ENCODE measurements around the gene MXRA7. TPM values are rescaled to one million over a fixed set of nuclear protein-coding genes. Genes with fewer than 3 reads are reported as not detected.

MXRA7 gene
- total and polyA plus RNA-seq, 2 of the 4 experiments (the other 2 are of a cell fraction), result 168 to 231 TPM

GRCh38 chr17:76682296-76682695 lies 28.5 kb downstream of the MXRA7 start:
- Histone ChIP-seq H2AFZ (replicated peaks; ENCODE audit: low read length, poor library complexity) (no peak overlapping the region), H3K27ac (ENCODE audit: insufficient read depth, low read length) (no peak overlapping the region), H3K9me1 (ENCODE audit: insufficient read depth, low read length) (no peaks in the 10 kb centered on the region), H3K18ac (ENCODE audit: low read depth, low read length) (no peak overlapping the region), H2AK9ac (replicated peaks; ENCODE audit: low read depth, low read length, poor library complexity) (peak overlapping the region; percentile 58), H3K27me3 (ENCODE audit: control insufficient read depth, insufficient read depth, low read length) (no peaks in the 10 kb centered on the region), H3K4ac (ENCODE audit: low read depth, low read length) (no peak overlapping the region), H3K4me1 (ENCODE audit: control insufficient read depth, insufficient read depth, low read length) (peaks cover 10% of the 10 kb centered on the region), H4K8ac (ENCODE audit: low read depth in 2 of 2, low read length in 2 of 2) (no peak overlapping the region), H4K91ac (ENCODE audit: insufficient read depth, low read depth, low read length) (no peak overlapping the region), H2BK15ac (ENCODE audit: low read depth, low read length) (no peak overlapping the region), H3K9ac (ENCODE audit: low read depth, low read length) (0 out of 2 replicates have a peak overlapping the region, but pooled peaks have one; percentile 10), H2BK20ac (ENCODE audit: low read depth, low read length) (no peak overlapping the region), H3K56ac (ENCODE audit: extremely low read depth, insufficient read depth, low read length) (no peak overlapping the region), H3K4me2 (ENCODE audit: low read depth, low read length) (no peak overlapping the region), H3K9me3 (ENCODE audit: control insufficient read depth, insufficient read depth, low read length) (no peaks in the 10 kb centered on the region), H4K5ac (ENCODE audit: low read depth, low read length) (no peak overlapping the region), H2AK5ac (ENCODE audit: low read depth, low read length) (peak overlapping the region; percentile 52), H3K23ac (ENCODE audit: low read depth, low read length) (no peak overlapping the region), H4K20me1 (ENCODE audit: insufficient read depth, low read length) (peaks cover 27% of the 10 kb centered on the region), H3K36me3 (ENCODE audit: control insufficient read depth, insufficient read depth, low read length) (peaks cover 57% of the 10 kb centered on the region), H2BK120ac (ENCODE audit: low read depth, low read length) (no peak overlapping the region), H3K4me3 (ENCODE audit: insufficient read depth, low read depth, low read length) (no peak overlapping the region), H3K14ac (replicated peaks; ENCODE audit: low read depth, low read length) (no peak overlapping the region), H2BK5ac (ENCODE audit: low read depth, low read length, poor library complexity, severe bottlenecking) (no peak overlapping the region), H3K79me1 (ENCODE audit: low read depth in 1 of 2, low read length in 2 of 2) (peaks cover 3 to 60% of the 10 kb centered on the region in 2 experiments; a peak in 3 of 4 replicates)
- no peak for ATAC-seq (ENCODE audit: low read depth)
- ChIA-PET CTCF (interaction anchor here (1.3 to 1.8 kb wide), 3 partner anchors 10 to 160 kb away, joined by 4 to 6 read pairs (median 4); no protein-coding TSS in a partner anchor), POLR2A (ENCODE audit: unreplicated experiment) (no interaction called here)
- in situ Hi-C loops (cut with MboI; ENCODE audit: low sequenced_read_pairs), result no loop called here
- no peak for TF ChIP-seq RFX5 (IDR thresholded peaks at IDR 0.05; ENCODE audit: low read depth, low read length)
- TF ChIP-seq CEBPB (IDR thresholded peaks at IDR 0.05; ENCODE audit: low read depth, low read length), result no peak
- TF ChIP-seq CTCF (conservative IDR thresholded peaks at IDR 0.05; ENCODE audit: low read depth, low read length), result no peak
- TF ChIP-seq RCOR1 (IDR thresholded peaks at IDR 0.05; ENCODE audit: insufficient replicate concordance, low read length), result no peak
- no peak for TF ChIP-seq NFE2L2 (IDR thresholded peaks at IDR 0.05; ENCODE audit: low read depth, low read length)
- no peak for TF ChIP-seq MAFK (IDR thresholded peaks at IDR 0.05; ENCODE audit: low read depth, low read length)
- TF ChIP-seq ELK1 (IDR thresholded peaks at IDR 0.05; ENCODE audit: borderline replicate concordance, low read depth, low read length), result no peak
- TF ChIP-seq BHLHE40 (IDR thresholded peaks at IDR 0.05; ENCODE audit: low read depth, low read length), result no peak
- no peak for TF ChIP-seq MAZ (IDR thresholded peaks at IDR 0.05; ENCODE audit: borderline replicate concordance, low read depth, low read length)
- no peak for TF ChIP-seq MXI1 (IDR thresholded peaks at IDR 0.05; ENCODE audit: borderline replicate concordance, low read depth, low read length)
- no peak for DNase-seq
- intact Hi-C loops (cut with micrococcal nuclease), result loop anchor here (10.0 kb wide), 1 partner anchor 1923 kb away; no protein-coding TSS in a partner anchor
- BruUV-seq (replicated peaks), result no TSS peak
- dilution Hi-C loops (cut with HindIII; ENCODE audit: low sequenced_read_pairs, unreplicated experiment), result no loop called here
- WGBS, 2 experiments (ENCODE audit: extremely low coverage in 2 of 2, insufficient read length in 1 of 2), result 20% methylated on average over 1 of the region's 12 CpGs; no CpG with 5 or more reads in 1 of the 2 experiments

Data from IMR-90 (cell line).